GM10266 (cell line): ENCODE measurements around the gene RNF44.
"Not testable (repeated sequence)": the region's sequence is repeated elsewhere in the genome, so short reads cannot be mapped to it uniquely, and the experiment has no call there.

Experiments used
- DNase-seq: peaks from one replicate; pipeline ENCODE4 v3.0.0; 2012; ENCODE audit errors: extremely low spot score
- TF ChIP-seq, protein P1 (sequence below): IDR thresholded peaks from 2 replicates; pipeline ENCODE4 v1.5.1; 2012; ENCODE audit warnings: mild to moderate bottlenecking, low read depth; ENCODE audit not compliant: control insufficient read depth, insufficient read depth; ENCODE audit errors: missing control alignments

The RNF44 gene

DNA sequence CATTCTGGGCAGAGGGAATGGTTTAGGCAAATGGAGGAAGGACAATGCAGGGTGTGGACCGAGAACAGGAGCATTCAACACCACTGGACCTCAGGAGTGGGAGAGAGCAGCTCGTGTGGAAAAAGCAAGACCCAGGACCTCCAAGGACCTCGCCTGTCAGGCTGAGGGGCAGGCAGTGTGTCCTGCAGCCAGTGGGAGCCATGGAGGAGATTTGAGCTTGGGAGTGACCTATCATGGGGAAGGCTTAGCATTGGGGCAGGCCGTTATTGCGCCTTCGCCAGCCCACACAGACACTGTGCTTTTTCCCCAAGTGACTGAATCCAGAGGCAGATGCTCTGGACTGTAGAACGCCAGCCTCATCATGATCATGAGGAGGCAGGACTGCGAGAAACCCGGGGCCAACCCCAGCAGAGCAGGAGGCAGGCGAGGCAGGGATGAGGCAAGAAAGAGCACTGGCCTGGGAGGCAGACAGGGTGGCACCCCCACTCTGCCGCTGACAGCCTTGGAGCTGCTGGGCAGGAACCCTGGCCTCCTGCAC, 15.2 kb upstream of the RNF44 start:
- TF ChIP-seq, protein P1, sequence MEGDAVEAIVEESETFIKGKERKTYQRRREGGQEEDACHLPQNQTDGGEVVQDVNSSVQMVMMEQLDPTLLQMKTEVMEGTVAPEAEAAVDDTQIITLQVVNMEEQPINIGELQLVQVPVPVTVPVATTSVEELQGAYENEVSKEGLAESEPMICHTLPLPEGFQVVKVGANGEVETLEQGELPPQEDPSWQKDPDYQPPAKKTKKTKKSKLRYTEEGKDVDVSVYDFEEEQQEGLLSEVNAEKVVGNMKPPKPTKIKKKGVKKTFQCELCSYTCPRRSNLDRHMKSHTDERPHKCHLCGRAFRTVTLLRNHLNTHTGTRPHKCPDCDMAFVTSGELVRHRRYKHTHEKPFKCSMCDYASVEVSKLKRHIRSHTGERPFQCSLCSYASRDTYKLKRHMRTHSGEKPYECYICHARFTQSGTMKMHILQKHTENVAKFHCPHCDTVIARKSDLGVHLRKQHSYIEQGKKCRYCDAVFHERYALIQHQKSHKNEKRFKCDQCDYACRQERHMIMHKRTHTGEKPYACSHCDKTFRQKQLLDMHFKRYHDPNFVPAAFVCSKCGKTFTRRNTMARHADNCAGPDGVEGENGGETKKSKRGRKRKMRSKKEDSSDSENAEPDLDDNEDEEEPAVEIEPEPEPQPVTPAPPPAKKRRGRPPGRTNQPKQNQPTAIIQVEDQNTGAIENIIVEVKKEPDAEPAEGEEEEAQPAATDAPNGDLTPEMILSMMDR: no peak
- DNase-seq: no peak

DNA sequence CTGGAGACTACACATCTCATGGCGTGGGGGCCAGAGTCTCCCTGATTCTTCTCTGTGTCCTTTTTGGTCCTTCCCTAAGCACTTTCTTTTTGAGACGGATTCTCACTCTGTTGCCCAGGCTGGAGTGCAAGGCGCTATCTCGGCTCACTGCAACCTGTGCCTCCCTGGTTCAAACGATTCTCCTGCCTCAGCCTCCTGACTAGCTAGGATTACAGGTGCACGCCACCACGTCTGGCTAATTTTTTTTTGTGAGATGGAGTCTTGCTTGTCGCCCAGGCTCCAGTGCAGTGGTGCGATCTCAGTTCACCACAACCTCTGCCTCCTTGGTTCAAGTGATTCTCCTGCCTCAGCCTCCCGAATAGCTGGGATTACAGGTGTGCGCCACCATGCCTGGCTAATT, 13.7 kb upstream of the RNF44 start:
- not testable (repeated sequence) for DNase-seq

DNA sequence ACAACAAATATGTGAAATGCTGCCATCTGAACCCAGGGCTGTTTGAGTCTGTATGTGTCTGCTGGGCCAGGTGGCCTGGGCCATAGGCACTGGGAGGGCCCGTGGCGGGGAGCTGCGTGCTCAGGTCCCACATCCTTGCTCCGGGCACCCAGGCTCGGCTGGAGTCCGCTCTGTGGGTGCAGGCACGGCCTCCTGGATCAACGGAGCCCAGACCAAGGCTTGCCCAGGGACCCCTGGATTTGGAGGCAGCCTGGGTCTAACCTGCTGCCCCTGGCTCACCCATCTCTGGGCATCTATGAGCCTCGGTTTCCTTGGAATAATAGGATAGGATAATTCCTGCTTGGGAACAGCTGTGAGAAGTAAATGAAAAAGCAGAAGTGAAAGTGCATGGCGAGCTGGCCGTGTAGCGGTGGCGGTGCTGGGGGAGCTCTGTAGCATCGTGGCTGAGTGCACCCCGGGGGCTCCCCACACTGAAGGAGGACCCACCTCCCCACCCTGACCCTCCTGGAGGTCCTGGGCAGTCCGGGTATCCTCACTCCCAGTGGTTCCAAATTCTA, 13.2 kb upstream of the RNF44 start:
- TF ChIP-seq, protein P1: no peak
- DNase-seq: no peak

DNA sequence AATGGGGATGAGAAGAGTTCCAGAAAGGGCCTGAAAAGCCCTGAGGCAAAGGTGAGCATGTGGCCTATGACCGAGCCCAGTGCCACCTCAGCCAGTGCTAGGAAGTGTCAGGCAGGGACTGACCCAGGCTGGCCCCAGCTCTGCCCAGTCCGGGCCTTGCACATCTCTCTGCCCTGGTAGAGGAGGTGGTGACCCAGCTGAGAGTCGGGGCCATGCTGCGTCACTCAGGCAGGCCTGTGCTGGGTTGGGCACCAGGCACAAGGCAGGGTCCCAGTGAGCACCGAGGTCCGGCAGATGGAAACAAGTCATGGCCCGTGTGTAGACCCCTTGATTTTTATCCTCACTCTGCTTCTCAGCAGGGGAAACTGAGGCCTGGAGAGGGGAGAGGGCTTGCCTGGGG, 12.7 kb upstream of the RNF44 start:
- no peak for DNase-seq
- TF ChIP-seq, protein P1: no peak

DNA sequence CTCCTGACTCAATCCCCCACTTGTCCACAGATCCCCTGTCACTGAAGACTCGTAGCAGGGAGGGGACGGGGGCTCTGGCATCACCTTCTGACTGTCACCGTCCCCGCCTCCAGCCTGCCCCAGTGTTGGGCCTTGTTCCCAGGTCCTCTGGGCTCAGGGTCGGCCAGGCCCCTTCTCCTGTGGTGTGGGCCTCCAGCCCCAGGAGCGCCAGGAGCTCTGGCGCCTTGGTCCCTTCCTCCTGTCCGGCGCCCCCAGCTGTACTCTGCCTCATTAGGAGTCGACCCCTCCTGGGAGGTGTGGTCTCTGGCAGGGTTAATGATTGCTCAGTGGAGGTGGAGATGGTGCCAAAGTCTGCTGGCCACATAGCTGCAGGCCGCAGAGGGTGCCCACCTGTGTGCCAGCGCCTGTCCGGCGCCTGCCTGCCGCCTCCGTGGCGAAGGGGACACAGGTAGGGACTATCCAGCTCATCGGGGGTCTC, 11.8 kb upstream of the RNF44 start, which contains the start of gene CDHR2:
Gene CDHR2 (plus strand): TSS at position 376 of the 478 bp plus-strand sequence. CDS start 16,011 bp downstream, outside the sequence.
- TF ChIP-seq, protein P1: no peak
- DNase-seq: no peak

DNA sequence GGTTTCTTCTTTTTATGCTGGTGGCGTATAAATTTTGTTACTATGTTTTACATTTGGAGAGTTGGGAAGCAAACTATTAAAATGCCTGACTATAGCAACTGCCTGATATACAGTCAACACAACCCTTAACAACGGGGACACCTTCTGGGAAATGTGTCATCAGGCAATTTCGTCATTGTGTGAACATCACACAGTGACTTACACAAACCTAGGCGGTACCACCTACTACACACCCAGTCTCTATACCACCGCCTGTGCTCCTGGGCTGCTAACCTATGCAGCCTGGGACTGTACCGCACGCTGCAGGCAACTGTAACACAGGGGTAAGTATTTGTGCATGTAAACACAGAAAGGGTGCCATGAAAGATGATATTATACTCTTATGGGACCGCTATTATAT, 10.6 kb upstream of the RNF44 start:
- TF ChIP-seq, protein P1: no peak
- DNase-seq: no peak

DNA sequence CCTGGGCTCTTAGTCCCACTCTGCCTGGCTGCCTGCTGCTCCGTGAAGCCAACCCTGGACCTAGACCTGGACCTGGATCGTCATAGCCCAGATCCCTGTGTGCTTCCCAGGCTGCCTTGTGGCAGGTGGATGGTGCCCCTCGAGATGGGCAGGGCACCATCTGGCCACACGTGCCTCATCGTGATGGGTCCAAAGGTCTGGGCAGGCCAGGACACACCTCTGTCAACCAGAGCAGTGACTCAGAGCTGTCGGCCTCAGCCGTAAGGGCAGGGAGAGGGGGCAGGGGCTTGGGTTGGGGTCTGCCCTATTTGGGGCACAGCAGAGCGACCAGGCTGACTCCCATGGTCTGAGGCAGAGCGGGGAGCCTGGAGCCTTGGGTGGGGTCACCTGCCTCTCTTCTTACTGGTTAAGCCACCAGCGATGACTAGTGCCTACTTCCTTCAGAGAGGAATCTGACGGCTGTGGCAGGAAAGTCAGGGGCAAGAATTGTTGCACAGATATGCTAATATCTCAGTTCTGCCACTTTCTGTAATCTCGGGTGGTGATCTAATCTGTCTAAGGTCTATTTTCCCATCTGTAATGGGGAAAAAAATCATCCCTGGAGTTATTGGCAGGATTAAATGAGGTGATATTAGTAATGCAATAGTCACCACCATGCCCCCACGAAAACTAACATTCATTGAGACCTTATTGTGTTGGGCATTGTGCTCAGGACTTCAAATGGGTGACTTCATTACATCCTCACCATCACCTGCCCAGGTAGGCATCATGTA, 8.7 kb upstream of the RNF44 start:
- TF ChIP-seq, protein P1: no peak
- no peak for DNase-seq
